ENCODE results near the gene CCDC141.

CCDC141 gene

GRCh38 chr2:178909507-178909906 is 140.4 kb downstream of the CCDC141 start:
- DNase-seq = no peak

GRCh38 chr2:178908810-178909209 is 141.1 kb downstream of the CCDC141 start:
- DNase-seq = no peak

- DNase-seq = no peak
Observed at GRCh38 chr2:178905261-178905660, 144.7 kb downstream of the CCDC141 start.

DNA sequence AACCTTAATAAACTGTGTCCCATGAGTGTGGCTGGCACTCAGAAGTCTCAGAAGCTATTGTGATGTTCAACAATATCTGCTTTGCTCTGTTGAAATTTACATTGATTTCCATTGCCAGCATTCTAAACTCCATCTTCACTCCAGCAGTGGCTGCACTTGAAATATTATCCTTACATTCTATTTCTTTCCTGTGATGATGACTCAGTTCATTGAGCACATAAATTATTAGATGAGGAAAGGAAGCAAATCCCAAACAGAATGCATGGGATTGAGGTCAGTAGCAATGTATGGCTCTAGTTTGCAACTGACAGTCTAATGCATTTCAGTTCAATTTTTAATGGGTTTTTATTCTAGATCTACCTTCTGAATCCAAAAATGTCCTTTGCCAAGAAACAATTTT is 150.3 kb downstream of the CCDC141 start:
- no peak for DNase-seq

DNA sequence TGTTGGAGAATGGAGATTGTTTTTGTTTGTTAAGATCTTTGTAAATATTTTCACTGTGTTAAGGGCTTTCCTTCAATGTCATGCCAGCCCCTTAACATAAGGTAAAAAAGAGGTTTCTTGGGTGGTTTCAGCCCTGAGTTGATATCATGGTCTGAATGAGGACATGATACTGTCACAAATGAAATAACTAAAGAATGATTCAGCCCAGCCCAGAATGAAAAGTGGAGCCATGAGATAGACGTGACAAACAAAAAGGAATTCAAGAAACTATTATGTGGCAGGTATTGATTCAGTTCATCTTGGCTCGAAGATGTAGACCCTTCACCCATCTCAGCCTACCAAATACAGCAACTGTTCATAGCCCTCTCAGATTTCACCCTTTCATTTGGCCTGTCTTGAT is 154.1 kb downstream of the CCDC141 start:
- DNase-seq = no peak

- DNase-seq = no peak
Observed at GRCh38 chr2:178895171-178895570, 154.8 kb downstream of the CCDC141 start.

- DNase-seq = no peak
Observed at GRCh38 chr2:178892751-178893625, 156.9 kb downstream of the CCDC141 start.

DNA sequence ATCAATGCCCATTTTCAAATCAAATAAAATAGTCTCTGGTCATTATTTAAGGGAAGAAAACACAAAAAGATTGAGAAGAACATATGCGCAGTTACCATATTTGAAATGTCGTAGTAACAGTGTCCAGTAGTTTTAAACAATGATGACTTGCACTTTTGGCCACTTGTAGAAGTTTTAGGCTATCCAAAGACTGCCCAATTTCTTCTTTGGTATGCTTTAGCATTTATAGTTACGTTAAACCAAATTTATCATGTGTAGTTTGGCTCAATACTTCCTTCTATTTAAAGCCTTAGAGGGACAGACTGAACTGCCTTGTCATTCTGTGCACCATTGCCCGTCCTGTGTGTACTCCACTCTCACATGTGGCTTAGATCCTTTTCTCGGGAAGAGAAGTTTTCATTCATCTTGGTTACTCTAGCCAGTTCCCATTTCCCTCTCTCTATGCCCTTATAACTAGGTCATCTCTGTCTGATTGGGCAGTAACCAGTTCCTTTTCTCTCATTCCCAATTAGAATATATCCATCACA is 157.9 kb downstream of the CCDC141 start:
- DNase-seq = no peak

- peak; percentile 24 for DNase-seq
Observed at GRCh38 chr2:178891265-178891958, 158.5 kb downstream of the CCDC141 start.

DNA sequence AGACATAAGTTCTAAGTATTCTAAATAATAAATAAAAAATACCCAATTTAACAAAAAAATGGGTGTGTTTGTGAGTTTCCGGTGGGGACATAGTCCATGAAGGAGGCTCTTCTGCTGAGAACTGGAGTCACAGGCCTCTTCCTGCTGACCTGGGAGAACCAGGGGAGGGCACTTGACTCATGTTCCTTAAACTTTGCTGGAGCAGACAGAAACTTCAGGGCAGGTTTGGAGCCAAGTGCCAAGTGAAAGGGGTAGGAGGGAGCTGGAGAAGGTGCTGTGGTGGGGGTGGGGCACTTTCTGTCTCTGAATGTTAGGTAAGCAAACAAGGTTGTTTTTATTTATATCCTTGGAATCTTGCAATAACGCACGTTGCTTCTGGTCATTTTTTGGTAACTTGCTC is 163.9 kb downstream of the CCDC141 start:
- no peak for DNase-seq

GRCh38 chr2:178884440-178884839 is 165.5 kb downstream of the CCDC141 start:
- no peak for DNase-seq

DNA sequence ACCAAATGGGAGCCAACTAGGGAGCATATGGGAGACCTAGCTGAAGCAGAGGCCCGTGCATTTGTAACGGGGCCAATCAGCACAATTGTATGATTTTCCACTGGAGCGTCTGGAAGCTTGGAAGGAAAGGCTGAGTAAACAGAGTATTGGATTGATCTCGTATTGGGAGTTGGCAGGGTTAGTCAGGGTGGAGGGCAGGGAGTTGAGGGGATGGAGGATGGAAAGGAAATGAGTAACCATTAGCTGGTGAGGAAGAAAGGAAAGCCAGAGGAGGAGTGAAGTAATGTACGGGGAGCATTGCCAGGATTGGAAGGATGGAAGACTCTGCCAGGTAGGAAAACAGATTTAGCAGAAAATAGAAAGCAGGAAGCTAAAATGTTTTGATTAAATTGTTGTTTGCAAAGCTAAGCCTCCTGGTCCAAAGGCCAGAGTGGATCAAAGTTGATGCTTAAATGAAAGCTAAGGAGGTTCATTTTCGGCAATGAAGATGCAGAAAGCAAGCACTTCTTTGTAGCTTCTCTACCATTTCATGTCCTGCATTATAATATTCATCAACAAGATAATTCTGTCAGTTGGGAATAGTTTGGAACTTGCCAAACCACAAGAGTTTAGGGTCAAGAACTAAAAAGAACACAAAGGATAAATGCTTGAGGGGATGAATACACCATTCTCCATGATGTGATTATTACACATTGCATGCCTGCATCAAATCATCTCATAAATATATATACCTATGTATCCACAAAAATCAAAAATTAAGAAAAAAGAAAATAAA is 167.1 kb downstream of the CCDC141 start:
- DNase-seq = no peak

GRCh38 chr2:178881075-178881474 is 168.9 kb downstream of the CCDC141 start:
- DNase-seq = no peak

DNA sequence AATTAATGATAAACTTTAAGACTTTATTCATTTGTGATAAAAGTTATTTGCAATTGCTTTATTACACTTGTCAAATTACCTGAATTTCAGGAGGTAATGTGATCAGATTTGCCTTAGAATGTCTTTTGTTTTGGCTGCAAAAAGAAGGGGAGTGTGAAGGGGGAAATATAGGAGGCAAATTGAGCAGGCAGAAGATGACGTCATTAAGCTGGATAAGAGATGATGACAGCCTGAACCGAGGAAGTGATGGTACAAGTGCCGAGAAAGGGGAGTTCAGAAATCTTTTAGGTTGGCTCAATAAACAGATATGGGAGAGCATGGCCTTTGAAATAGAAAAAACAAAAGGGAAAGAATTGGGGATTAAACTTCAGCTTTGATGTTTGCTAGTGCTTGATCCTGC is 169.7 kb downstream of the CCDC141 start:
- DNase-seq = no peak

- DNase-seq = no peak
Observed at GRCh38 chr2:178877874-178878273, 172.1 kb downstream of the CCDC141 start.

DNA sequence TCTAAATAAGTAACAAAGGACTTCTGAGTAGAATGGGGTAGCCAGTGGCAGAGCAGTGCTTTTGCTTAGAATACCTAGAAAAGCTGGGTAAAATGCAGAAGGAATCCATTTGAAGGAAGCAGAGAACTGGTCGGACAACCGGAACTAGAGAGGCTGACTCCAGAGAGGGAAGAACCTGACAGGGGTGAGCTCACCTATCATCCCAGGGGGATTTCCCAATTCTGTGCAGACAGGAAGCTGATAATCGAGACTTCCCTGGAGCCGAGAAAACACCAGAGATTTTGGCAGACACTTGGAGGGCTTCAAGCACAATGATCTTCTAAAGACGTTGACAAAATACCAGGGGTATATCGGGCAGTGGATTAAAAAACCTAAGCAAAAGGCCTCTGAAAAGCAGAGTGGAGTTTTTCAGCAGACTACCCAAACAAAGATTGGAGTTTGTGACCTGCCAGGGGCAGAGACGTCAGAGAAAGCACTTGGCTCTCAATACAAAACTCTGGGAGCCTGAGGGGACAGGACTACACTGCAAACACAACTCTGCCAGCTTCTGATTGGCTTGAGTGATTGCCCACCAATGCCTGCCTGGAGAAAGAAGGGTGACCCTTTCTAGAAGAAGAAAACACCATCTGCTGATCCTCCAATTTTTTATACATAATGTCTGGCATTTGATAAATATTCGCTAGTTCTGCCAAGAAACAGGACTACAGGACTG is 175.3 kb downstream of the CCDC141 start:
- no peak for DNase-seq

DNA sequence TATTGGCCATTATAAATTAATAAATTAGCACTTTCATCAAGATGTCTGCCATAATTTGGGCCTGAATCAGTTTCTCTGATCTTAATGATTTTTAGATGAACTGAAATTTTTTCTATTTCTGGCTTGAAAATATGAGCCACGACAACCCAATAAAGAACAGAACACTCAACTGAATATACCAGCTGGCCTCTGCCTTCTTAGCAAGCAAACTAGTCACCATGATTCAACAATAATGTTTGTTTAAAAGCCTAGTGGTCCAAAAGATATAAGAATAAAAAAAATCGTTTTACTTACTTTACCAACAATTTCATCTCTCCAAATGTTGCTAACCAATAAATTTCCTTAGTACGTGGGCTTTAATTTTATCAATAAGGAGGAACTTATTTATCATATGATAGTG is 176.0 kb downstream of the CCDC141 start:
- DNase-seq = no peak

DNA sequence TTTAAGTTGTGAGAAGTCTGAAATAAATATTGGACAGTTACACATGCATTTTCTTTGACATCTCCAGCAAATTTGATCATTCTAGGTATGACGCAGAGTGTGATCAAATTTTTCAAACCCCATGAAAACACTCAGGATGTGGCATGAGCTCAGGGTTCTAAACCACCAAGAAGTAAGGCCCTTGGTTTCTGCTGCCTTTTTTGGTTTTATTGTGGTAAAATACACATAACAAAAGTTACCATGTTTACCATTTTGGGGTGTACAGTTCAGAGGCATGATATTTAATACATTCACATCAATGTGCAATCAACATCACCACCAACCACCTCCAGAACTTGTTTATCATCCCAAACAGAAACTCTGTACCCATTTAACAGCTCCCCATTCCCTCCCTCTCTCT is 178.4 kb downstream of the CCDC141 start:
- no peak for DNase-seq

DNA sequence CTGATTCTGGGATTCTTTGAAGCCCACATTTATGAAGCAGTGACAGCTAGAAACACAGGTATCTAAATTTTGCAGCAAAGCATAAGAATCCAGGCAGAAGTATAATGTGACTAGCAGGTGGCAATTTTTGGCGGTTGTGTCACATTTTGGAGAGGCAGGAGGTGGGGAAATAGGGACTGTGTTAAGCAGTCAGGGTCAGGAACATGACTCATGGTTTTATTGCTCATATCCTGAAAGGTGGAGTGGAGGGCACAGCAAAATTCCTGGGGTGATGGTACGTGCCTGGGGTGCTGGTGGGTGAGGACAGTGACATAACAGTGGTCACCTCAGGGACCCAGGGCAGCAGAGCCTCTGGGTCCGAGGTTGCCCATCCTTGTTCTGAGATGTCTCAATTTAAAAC is 179.2 kb downstream of the CCDC141 start:
- no peak for DNase-seq

DNA sequence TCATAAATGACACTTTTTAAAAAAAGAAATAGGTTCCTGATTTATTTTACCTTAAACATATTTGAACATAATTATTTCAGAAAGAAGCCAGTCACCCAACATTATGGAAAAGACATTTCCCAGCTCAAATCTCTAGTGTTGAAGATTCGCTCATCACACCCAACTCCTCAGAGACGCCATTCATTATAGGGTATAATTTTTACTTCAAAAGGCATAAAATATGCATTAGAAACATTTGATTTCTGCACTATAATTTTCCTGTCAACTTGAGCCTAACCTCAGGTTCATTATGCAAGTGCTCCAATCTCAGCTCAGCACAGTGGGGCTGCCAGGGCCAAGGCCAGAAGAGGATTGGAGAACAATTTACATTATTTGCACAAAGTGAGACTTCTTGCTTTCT is 183.9 kb downstream of the CCDC141 start:
- no peak for DNase-seq

DNA sequence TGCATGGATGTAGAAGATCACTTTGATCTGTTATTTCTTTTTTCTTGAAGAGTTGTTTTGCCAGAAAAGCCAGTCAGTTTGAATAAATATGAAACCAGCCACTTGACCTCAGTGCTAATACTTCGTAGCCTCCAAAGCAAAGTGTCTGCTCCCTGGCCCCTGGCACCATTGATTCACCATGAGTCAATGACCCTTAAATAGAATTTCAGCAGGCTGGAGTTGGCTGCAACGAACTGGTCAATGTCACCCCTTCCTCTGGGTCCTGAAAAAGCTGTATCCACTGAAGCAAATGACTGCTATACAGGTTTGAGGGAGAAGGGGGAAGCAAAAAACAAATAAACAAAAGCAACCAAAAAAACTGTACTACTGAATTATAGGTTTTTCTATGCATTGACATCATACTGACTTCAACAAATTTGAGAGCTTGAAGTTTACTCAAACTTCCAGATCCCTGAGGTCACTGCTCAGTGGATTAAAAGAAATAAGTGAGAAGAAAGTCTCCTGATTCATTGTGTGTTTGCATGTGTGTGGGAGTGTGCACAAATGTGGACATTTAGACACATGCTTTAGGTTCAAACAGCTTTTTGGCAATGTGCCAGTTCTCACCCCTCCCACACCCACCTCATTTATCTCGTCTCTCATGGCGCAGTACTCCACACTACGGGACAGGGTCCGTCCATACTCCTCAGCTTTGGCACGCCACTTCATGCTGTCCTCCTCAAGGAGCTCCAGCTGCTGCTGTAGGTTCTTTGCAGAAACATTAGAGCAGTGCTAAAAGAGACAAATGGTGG is 184.6 kb downstream of the CCDC141 start:
- no peak for DNase-seq

Data from NCI-H1092 (cell line).